ENCODE data around the gene CPED1.

- TF ChIP-seq CTCF (conservative IDR thresholded peaks at IDR 0.05) (no peak), ZFX (IDR thresholded peaks at IDR 0.05) (no peak)
Measured at GRCh38 chr7:120984406-120984805, 4.1 kb upstream of the CPED1 start.

Measured in C4-2B (cell line).